RPMI8226 (cell line): ENCODE measurements around the gene RIMBP3C.
A peak's percentile ranks its signal among the peaks of the same experiment; 100 is the strongest.
"Not testable (repeated sequence)": the region's sequence is repeated elsewhere in the genome, so short reads cannot be mapped to it uniquely, and the experiment has no call there.

Experiments
- DNase-seq: peaks from one replicate; pipeline ENCODE4 v3.0.0-alpha.2; 2015

RIMBP3C gene

GRCh38 chr22:21551361-21551760, at the start of gene RIMBP3C:
TSS of gene RIMBP3C (minus strand) at chr22:21551461. CDS start at chr22:21550976, 485 bp downstream.
- DNase-seq = not testable (repeated sequence)

- no peak for DNase-seq
These were observed 48.0 kb upstream of the RIMBP3C start for GRCh38 chr22:21599053-21599893.

- no peak for DNase-seq
These were observed 47.0 kb upstream of the RIMBP3C start for GRCh38 chr22:21598302-21598701.

- not testable (repeated sequence) for DNase-seq
These were observed 45.3 kb upstream of the RIMBP3C start for GRCh38 chr22:21596356-21597135.

GRCh38 chr22:21594865-21595452, 43.7 kb upstream of the RIMBP3C start:
- no peak for DNase-seq

GRCh38 chr22:21593406-21594232, 42.4 kb upstream of the RIMBP3C start:
- no peak for DNase-seq

- DNase-seq = no peak
These were observed 41.2 kb upstream of the RIMBP3C start for GRCh38 chr22:21592422-21592821.

- DNase-seq = no peak
These were observed 40.4 kb upstream of the RIMBP3C start for GRCh38 chr22:21591695-21592094.

GRCh38 chr22:21590809-21591641, 39.8 kb upstream of the RIMBP3C start:
- DNase-seq = no peak

- no peak for DNase-seq
These were observed 38.1 kb upstream of the RIMBP3C start for GRCh38 chr22:21589396-21589795.

GRCh38 chr22:21587803-21588611, 36.7 kb upstream of the RIMBP3C start:
- peak; percentile 56 for DNase-seq

- DNase-seq = no peak
These were observed 34.1 kb upstream of the RIMBP3C start for GRCh38 chr22:21585389-21585788.

- DNase-seq = no peak
These were observed 31.8 kb upstream of the RIMBP3C start for GRCh38 chr22:21582801-21583740.

GRCh38 chr22:21581009-21581713, 29.9 kb upstream of the RIMBP3C start:
- not testable (repeated sequence) for DNase-seq

- not testable (repeated sequence) for DNase-seq
These were observed 29.4 kb upstream of the RIMBP3C start for GRCh38 chr22:21580623-21581007.

- DNase-seq = no peak
These were observed 28.2 kb upstream of the RIMBP3C start for GRCh38 chr22:21579474-21579851.

GRCh38 chr22:21573750-21574494, 22.7 kb upstream of the RIMBP3C start:
- DNase-seq = no peak

- DNase-seq = no peak
These were observed 22.1 kb upstream of the RIMBP3C start for GRCh38 chr22:21573293-21573734.
